ENCODE data around the gene NME7.

NME7 gene

DNA sequence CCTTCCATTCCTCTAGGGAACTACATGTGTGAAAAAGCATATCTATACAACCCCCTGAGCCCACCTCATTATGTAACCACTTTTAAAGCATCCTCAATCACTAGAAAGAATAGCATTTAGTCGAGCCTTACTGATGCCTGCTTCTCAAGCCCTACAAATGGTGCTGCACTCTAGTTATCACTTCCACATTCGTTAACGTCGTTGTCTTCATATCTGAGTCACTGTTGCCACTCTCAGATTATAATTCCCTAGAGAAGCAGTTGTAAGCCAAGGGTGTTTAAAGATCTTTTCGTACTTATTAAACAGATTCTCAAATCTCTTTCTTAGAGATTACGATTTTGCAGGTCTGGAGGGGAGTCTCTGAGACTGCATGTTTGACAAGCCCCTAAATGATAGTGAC is 244.6 kb downstream of the NME7 start:
- H3K4me3 ChIP-seq (ENCODE audit: low read depth, low read length) = no peak overlapping the region
- no peak for DNase-seq (ENCODE audit: low read depth)
- TF ChIP-seq, protein P1, sequence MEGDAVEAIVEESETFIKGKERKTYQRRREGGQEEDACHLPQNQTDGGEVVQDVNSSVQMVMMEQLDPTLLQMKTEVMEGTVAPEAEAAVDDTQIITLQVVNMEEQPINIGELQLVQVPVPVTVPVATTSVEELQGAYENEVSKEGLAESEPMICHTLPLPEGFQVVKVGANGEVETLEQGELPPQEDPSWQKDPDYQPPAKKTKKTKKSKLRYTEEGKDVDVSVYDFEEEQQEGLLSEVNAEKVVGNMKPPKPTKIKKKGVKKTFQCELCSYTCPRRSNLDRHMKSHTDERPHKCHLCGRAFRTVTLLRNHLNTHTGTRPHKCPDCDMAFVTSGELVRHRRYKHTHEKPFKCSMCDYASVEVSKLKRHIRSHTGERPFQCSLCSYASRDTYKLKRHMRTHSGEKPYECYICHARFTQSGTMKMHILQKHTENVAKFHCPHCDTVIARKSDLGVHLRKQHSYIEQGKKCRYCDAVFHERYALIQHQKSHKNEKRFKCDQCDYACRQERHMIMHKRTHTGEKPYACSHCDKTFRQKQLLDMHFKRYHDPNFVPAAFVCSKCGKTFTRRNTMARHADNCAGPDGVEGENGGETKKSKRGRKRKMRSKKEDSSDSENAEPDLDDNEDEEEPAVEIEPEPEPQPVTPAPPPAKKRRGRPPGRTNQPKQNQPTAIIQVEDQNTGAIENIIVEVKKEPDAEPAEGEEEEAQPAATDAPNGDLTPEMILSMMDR (IDR thresholded peaks at IDR 0.05; ENCODE audit: low read depth, low read length, missing control alignments) = no peak

DNA sequence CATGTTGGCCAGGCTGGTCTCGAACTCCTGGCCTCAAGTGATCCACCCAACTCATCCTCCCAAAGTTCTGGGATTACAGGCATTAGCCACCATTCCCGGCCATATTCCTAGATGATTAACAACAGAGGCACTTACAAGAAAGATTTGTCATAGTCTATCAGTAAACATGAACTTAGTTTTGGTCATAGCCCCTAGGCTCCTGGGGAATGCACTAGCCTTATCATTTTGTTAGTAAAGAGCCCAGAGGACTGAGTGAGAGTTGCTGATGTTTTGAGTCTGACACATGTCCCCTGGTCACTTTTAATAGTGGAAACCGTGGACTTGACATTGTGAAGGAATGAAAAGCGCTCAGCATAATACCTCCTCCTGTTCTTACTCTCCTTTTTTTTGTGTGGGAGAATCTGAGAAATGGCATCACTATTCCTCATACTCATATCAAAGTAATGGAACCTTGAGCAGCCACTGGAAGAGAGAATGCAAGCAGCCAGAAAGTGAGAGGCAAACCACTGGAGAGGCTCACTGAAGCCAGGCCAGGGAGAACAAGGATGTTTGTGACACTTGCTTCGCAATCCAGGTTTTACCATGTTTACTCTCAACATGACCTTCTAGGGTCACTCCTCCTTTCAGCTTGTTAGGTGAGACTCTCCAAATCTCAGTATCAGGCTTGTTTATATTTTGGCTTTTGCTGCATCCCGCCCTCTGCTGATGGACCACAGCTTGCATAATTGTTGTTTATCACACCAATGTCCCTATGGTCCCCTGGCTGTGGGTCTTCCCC is 246.3 kb downstream of the NME7 start:
- no peak overlapping the region for H3K4me3 ChIP-seq (ENCODE audit: low read depth, low read length)
- TF ChIP-seq, protein P1 (IDR thresholded peaks at IDR 0.05; ENCODE audit: low read depth, low read length, missing control alignments) = no peak
- DNase-seq (ENCODE audit: low read depth) = no peak

DNA sequence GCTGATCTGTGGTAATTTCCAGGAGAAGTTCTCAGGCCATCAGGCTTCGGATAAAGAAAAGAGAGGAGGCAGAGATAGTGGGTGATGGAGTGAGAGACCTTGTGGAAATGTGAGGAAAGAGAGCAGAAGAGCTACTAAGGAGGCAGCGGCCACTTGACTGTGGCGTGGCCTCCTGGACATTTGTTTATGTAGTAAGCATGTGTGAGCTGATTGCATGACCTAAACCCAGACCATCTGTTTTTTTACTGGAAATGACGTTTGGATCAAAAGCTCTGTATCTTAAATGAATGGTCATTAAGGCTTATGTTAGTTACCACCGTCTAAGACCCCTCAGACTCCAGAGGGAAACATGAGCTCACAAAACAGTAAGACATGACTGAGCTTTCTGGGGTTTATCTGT is 247.5 kb downstream of the NME7 start:
- no peak overlapping the region for H3K4me3 ChIP-seq (ENCODE audit: low read depth, low read length)
- no peak for DNase-seq (ENCODE audit: low read depth)
- TF ChIP-seq, protein P1 (IDR thresholded peaks at IDR 0.05; ENCODE audit: low read depth, low read length, missing control alignments) = no peak

DNA sequence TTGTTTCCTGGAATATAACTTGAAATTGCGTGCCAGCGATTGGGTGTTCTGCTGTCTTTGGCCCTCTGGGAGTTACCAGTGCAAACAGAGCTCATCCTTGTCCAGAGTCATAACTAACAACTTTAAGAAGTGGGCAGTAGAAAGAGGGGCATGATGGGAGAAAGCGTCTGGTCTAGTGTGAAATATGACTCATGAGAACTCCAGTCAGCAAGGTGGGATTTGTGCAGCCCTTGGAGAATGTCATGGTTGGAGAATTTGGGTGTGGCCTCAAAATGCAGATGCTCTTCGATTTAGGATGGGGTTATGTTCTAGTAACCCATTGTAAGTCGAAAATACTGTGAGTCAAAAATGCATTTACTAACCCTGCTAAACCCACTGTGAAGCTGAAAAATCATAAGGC is 248.2 kb downstream of the NME7 start:
- no peak overlapping the region for H3K4me3 ChIP-seq (ENCODE audit: low read depth, low read length)
- TF ChIP-seq, protein P1 (IDR thresholded peaks at IDR 0.05; ENCODE audit: low read depth, low read length, missing control alignments) = no peak
- DNase-seq (ENCODE audit: low read depth) = no peak

DNA sequence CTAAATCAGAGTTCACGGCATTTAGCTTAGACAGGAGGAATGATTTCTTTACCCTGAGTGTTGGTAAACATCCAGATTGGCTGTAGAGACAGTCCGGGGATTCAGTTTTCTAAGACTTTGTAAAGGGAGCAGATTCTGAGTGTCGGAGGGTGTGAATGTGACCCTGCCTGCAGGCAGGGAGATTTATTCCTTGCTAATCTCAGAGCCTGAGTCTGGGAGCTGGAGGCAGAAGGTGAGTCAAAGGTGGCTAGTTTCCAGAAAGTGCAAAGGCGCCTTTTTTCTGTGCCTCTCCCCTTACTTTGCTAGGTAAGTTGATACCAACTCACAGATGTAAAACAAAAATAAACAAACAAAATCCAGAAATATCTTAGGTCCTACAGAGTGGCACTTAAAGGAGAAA is 249.4 kb downstream of the NME7 start:
- H3K4me3 ChIP-seq (ENCODE audit: low read depth, low read length) = no peak overlapping the region
- TF ChIP-seq, protein P1 (IDR thresholded peaks at IDR 0.05; ENCODE audit: low read depth, low read length, missing control alignments) = no peak
- no peak for DNase-seq (ENCODE audit: low read depth)

DNA sequence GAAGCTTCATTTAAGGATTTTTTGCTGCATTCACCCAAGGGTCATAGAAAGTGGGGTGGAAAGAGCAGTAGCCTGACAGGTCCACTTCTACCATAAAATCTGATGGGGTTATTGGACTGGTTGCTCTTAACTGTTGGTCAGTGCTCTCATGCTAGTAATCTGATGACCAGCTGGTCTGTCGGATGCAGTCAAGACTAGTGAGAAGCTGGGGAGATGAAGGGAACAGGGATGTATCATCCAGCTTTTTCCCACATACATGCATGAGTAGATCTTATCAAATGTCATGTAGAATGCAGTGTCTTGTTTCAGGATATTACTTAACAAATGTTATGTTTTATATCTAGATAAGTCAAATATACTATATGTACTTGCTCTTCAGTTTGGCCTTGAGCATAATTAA is 250.0 kb downstream of the NME7 start:
- no peak overlapping the region for H3K4me3 ChIP-seq (ENCODE audit: low read depth, low read length)
- TF ChIP-seq, protein P1 (IDR thresholded peaks at IDR 0.05; ENCODE audit: low read depth, low read length, missing control alignments) = no peak
- no peak for DNase-seq (ENCODE audit: low read depth)

DNA sequence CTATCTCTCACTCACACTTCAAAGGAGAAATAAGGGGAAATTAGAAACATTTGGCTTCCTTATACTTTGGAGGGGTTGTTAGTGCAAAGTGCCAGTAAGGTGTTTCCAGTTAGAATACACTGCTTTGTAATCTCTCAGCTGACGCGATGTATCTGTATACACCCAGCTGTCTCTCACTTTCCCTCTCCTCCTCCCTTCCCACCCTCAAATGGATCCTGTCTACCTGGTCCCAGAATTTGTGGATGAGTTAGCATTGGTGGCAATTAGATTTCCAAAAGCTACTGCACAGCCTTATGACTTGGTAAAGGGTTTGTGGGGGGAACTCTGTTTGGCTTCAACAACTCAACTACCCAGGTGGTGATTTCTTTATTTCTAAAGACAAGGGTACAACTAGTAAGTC is 250.6 kb downstream of the NME7 start:
- DNase-seq (ENCODE audit: low read depth) = no peak
- no peak overlapping the region for H3K4me3 ChIP-seq (ENCODE audit: low read depth, low read length)
- TF ChIP-seq, protein P1 (IDR thresholded peaks at IDR 0.05; ENCODE audit: low read depth, low read length, missing control alignments) = no peak
